Activated naive CD8-positive, alpha-beta T cell treated with anti-CD3 and anti-CD28 coated beads, Interleukin-2, amount 10 ng/mL, durations not matched to agents 7 days and 5 days (primary cell): ENCODE measurements around the gene CORO6. TPM values are rescaled to one million over a fixed set of nuclear protein-coding genes. Genes with fewer than 3 reads are reported as not detected.

Experiments used
- ATAC-seq: fragments of 150-1000 bp; cut with Tn5 transposase; one replicate; pipeline ENCODE4 v1.10.0; 2021; ENCODE audit warnings: low read depth, moderate library complexity
- POLR2A ChIA-PET: fragments of 350-600 bp; sonication (Branson Sonifier 250); formaldehyde crosslinking; loops from one replicate; lab custom pipeline; 2021; ENCODE audit warnings: antibody characterized with exemption; lab: Charles Lee
- DNase-seq: peaks from one replicate; pipeline ENCODE4 v3.0.0; 2021
- H3K27ac Mint-ChIP-seq: one replicate; pipeline ENCODE4 v1.8.0; 2022; ENCODE audit warnings: mild to moderate bottlenecking, mixed read lengths
- H3K27me3 Mint-ChIP-seq: one replicate; pipeline ENCODE4 v1.8.0; 2022; ENCODE audit warnings: mild to moderate bottlenecking, moderate library complexity, mixed read lengths
- H3K36me3 Mint-ChIP-seq: one replicate; pipeline ENCODE4 v1.8.0; 2021; ENCODE audit warnings: mild to moderate bottlenecking, mixed read lengths
- H3K4me1 Mint-ChIP-seq: one replicate; pipeline ENCODE4 v1.8.0; 2021; ENCODE audit warnings: mixed read lengths
- H3K4me3 Mint-ChIP-seq: one replicate; pipeline ENCODE4 v1.8.0; 2022; ENCODE audit warnings: mild to moderate bottlenecking, moderate library complexity, mixed read lengths
- H3K9me3 Mint-ChIP-seq: one replicate; pipeline ENCODE4 v1.8.0; 2021; ENCODE audit warnings: mixed read lengths
- total RNA-seq, 2 experiments: library from RNA; stranded (reverse); gene quantifications; one replicate each; pipeline ENCODE4 v1.2.3, GENCODE V29; 2021

CORO6 gene
- total RNA-seq, 2 experiments from 2014 or later: 8.2 to 9.0 TPM

DNA sequence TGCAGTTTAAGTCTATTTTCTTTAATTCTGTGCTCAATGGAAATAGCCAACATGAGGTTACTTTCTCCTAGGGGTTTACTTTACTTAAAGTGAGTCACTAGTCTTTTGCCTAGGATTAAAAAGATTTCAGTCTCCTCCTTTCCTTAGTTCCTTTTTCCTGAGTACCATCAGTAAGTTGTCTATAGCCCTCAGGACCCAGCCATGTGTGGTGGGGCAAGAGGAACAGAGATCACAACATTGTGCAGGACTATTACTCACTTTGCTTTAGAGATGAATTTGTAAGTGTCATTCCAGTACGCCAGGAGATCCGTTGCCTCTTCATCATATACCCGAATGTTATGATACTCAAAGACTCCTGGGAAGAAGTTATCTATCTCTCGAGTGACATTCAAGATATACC lies 27.7 kb upstream of the CORO6 start:
- Mint-ChIP-seq H3K27ac (no peak overlapping the region), H3K27me3 (no peaks in the 10 kb centered on the region), H3K4me1 (peaks cover 2% of the 10 kb centered on the region), H3K9me3 (no peaks in the 10 kb centered on the region), H3K4me3 (no peak overlapping the region), H3K36me3 (peaks cover 36% of the 10 kb centered on the region)
- DNase-seq (no peak), ATAC-seq (no peak)
- POLR2A ChIA-PET: no interaction called here

DNA sequence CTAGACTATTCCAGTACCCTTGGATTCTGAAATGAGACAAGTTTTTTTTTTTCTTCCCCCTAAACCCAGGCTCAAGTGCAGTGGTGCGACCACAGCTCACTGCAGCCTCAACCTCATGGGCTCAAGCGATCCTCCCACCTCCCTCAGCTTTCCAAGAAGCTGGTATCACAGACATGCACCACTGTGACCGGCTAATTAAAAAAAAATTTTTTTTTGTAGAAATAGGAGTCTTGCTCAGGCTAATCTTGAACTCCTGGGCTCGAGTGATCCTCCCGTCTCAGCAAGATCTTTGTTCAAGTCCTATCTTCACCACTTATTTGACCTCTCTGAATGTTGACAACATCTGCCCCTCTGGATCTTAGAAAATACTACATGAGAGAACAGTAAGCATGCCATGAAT lies 26.6 kb upstream of the CORO6 start:
- DNase-seq (no peak), ATAC-seq (no peak)
- Mint-ChIP-seq H3K27ac (no peak overlapping the region), H3K27me3 (no peaks in the 10 kb centered on the region), H3K36me3 (peaks cover 41% of the 10 kb centered on the region), H3K4me1 (peaks cover 4% of the 10 kb centered on the region), H3K4me3 (no peak overlapping the region), H3K9me3 (no peaks in the 10 kb centered on the region)
- POLR2A ChIA-PET: no interaction called here

DNA sequence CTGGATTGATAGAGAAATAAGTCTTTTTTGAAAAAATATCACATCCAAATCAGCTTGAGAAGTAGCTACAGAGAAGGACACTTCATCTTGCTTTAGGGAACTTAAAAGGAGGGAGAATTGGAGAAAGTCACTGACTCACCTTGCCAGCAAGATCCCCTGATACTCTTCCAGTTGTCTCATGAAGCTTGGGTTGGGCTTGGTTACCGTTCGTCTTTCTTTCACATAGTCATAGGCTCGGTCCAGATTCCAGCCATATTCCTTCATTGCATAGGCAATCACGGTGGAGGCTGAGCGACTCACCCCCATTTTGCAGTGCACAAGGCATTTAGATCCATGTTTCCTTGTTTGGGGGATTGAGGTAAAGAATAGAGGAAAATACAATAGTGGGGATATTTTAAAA lies 25.3 kb upstream of the CORO6 start:
- H3K4me3 Mint-ChIP-seq: no peak overlapping the region
- peaks cover 35% of the 10 kb centered on the region for H3K36me3 Mint-ChIP-seq
- no peaks in the 10 kb centered on the region for H3K9me3 Mint-ChIP-seq
- H3K27me3 Mint-ChIP-seq: no peaks in the 10 kb centered on the region
- POLR2A ChIA-PET: no interaction called here
- no peak for DNase-seq
- H3K27ac Mint-ChIP-seq: no peak overlapping the region
- ATAC-seq: no peak
- peaks cover 4% of the 10 kb centered on the region for H3K4me1 Mint-ChIP-seq

DNA sequence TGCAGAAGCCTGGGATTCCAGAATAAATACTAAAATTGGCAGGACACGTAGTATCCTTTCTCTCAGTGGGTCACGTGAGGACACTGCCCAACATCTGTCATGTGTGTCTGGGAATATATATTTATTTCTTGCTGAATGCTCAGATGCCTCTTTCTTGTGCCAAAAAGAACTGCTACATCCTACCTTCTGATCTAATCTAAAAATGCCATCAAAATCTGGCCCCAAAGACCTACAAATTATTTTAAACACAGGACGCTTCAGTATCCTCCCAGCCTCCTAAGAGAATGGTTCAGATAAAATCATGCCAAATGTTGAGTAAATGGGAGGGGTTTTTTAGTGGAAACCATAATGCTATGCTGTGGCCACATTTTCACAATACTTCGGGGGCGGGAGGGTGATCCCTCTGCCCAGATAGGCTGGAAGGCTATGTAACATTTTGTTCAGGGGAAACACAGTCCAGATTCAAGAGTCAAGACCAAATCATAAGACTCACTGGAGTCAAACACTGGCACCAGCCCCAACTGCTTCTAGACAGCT lies 22.9 kb upstream of the CORO6 start:
- H3K4me1 Mint-ChIP-seq: peaks cover 9% of the 10 kb centered on the region
- no peaks in the 10 kb centered on the region for H3K27me3 Mint-ChIP-seq
- no peak overlapping the region for H3K27ac Mint-ChIP-seq
- H3K36me3 Mint-ChIP-seq: peaks cover 32% of the 10 kb centered on the region
- POLR2A ChIA-PET: no interaction called here
- no peak for DNase-seq
- H3K9me3 Mint-ChIP-seq: no peaks in the 10 kb centered on the region
- ATAC-seq: no peak
- H3K4me3 Mint-ChIP-seq: no peak overlapping the region

DNA sequence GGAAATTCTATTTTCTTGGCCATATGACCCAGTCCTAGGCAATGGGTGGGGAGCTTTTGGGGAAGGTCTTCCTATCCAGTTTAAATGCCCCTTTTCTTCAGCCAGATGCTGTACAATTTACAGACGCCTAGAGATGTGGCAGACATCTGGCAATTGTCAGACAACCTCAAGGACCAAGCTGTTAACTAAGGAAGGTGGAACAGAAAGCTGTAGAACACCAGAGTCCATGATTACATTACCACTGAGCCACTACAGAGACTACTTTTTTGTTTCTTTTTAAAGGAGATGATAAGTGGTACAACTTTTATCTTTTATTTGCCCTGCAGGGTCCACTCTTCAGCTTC lies 21.1 kb upstream of the CORO6 start:
- peaks cover 30% of the 10 kb centered on the region for H3K36me3 Mint-ChIP-seq
- H3K4me3 Mint-ChIP-seq: no peak overlapping the region
- ATAC-seq (no peak), DNase-seq (no peak)
- H3K27me3 Mint-ChIP-seq: no peaks in the 10 kb centered on the region
- POLR2A ChIA-PET: no interaction called here
- H3K27ac Mint-ChIP-seq: no peak overlapping the region
- H3K9me3 Mint-ChIP-seq: no peaks in the 10 kb centered on the region
- H3K4me1 Mint-ChIP-seq: peaks cover 18% of the 10 kb centered on the region

DNA sequence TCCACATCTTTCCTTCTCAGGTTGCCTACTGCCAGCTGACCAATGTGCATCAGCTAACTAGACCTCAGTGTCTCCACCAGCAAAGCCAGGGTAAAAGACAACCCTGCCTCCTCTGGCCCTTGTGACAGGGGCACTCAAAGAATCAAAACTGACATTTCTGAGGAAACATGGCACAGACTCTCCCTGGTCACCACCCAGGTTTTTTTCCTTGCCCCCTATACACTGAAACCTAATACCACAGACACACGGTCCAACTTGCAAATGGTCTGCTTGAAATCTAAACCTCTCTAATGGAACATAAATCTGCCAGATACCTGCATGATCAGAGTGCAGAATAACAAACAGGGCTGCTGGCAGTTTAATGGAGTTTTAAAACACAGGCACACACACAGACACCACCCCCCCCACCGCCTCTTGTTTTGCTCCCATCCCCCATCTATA lies 19.5 kb upstream of the CORO6 start:
- Mint-ChIP-seq H3K4me1 (peaks cover 18% of the 10 kb centered on the region), H3K36me3 (peaks cover 22% of the 10 kb centered on the region), H3K27ac (peak overlapping the region; percentile 32), H3K9me3 (no peaks in the 10 kb centered on the region), H3K27me3 (no peaks in the 10 kb centered on the region), H3K4me3 (no peak overlapping the region)
- POLR2A ChIA-PET: interaction anchor here (0.7 kb wide), 2 partner anchors 11 to 136 kb away, joined by 3 read pairs; no protein-coding TSS in a partner anchor
- ATAC-seq (no peak), DNase-seq (no peak)

DNA sequence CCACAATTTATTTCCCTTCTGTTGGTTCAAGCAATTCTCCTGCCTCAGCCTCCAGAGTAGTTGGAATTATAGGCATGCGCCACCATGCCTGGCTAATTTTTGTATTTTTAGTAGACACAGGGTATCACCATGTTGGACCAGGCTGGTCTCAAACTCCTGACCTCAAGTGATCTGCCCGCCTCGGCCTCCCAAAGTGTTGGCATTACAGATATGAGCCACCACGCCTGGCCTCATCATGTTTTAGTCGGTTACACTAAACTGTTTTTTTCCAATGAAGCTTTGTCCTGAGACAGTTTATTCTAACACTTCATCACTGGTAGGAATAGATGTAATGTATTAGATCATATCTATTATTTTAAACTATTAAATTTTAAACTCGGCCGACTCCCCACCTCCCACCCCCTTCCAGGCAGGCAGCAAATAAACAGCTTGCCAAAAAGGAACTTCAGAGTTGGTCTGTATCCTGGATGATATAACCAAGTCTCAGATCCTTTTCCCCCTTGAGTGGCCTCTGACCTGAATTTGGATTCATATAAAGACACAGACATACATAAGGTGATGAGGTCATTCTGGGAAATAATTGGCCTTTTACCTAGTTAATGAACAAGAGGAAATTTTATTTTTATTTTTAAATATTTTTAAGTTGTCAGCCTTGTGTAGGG lies 18.4 kb upstream of the CORO6 start:
- ATAC-seq: no peak
- Mint-ChIP-seq H3K36me3 (peaks cover 27% of the 10 kb centered on the region), H3K27ac (no peak overlapping the region), H3K27me3 (no peaks in the 10 kb centered on the region), H3K4me3 (no peak overlapping the region), H3K4me1 (peaks cover 18% of the 10 kb centered on the region), H3K9me3 (no peaks in the 10 kb centered on the region)
- no peak for DNase-seq
- POLR2A ChIA-PET: no interaction called here

DNA sequence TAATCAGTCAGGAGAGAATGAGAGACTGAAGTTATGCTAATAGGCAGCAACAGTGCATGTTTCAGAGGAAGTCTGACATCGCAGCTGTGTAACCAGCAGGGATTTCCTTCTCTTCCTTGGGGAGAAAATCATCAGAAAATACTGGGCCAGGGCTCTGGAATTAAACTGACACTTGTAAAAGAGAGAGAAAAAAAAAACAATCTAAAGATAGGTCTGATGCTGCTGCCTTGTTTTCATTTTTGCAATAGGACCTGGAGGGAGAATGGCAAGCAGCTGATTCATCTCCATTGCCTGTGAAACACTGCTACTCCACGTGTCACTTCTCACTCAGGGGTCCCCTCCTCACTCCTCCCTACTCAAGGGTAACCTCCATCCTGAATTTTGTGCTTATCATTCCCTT lies 17.7 kb upstream of the CORO6 start:
- Mint-ChIP-seq H3K4me1 (peaks cover 16% of the 10 kb centered on the region), H3K4me3 (no peak overlapping the region), H3K27ac (peak overlapping the region; percentile 16), H3K36me3 (peaks cover 27% of the 10 kb centered on the region), H3K27me3 (no peaks in the 10 kb centered on the region), H3K9me3 (no peaks in the 10 kb centered on the region)
- POLR2A ChIA-PET: no interaction called here
- ATAC-seq: no peak
- no peak for DNase-seq

DNA sequence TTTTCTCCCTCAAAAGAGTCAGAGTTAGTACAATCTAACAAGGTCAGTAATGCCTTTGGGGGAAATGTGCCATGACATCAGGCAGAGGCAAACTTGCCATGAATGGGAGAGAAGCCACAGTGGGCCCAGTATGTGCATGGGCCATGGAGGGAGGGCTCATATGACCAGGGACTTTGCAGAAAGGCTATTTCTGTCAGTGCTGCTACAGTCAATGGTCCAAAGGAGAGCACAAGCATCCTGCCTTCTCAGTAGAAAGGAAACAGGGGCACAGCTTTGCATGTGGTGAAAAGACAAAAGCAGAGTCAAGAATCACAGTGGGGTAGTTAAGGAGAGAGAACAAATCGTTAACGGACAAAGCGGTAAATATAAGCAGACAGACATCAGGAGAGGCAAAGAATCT lies 11.2 kb upstream of the CORO6 start:
- H3K36me3 Mint-ChIP-seq: peaks cover 34% of the 10 kb centered on the region
- peak overlapping the region; percentile 62 for H3K27ac Mint-ChIP-seq
- POLR2A ChIA-PET: interaction anchor here (1.6 kb wide), 1 partner anchor 16 kb away, joined by 7 read pairs; no protein-coding TSS in a partner anchor
- peak; percentile 83 for ATAC-seq
- peak overlapping the region; percentile 6 for H3K4me3 Mint-ChIP-seq
- H3K4me1 Mint-ChIP-seq: peaks cover 14% of the 10 kb centered on the region
- H3K27me3 Mint-ChIP-seq: no peaks in the 10 kb centered on the region
- no peak for DNase-seq
- no peaks in the 10 kb centered on the region for H3K9me3 Mint-ChIP-seq

DNA sequence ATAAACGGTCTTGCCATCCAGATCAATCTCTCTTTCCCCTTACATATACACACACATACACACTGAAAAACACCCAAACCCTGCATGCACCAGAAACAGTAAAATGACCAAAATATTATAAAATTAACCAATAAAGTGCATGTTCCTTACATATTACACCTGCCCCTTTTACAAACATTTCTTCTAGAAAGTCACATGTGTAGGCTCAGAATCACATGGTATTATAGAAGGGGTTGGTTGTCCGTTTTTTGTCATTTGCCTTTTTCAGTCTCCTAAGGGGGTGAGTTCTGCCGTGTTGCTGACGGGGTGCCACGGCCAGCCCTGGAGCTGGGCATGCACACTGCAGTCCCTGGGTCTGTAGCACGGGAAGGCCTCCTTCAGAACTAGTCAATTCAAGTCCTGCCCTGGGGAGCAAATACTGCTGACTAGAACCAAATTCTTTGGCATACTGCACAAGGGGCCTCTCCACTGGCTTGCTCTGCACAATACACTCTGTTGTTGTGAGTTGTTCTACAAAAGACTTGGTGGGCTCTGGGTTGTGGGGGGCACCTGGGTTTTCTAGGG lies 8.0 kb upstream of the CORO6 start:
- H3K9me3 Mint-ChIP-seq: no peaks in the 10 kb centered on the region
- POLR2A ChIA-PET: interaction anchor here (0.6 kb wide), 1 partner anchor 11 kb away, joined by 3 read pairs; no protein-coding TSS in a partner anchor
- H3K4me3 Mint-ChIP-seq: no peak overlapping the region
- DNase-seq (no peak), ATAC-seq (no peak)
- peaks cover 18% of the 10 kb centered on the region for H3K4me1 Mint-ChIP-seq
- H3K27ac Mint-ChIP-seq: no peak overlapping the region
- no peaks in the 10 kb centered on the region for H3K27me3 Mint-ChIP-seq
- peaks cover 25% of the 10 kb centered on the region for H3K36me3 Mint-ChIP-seq

DNA sequence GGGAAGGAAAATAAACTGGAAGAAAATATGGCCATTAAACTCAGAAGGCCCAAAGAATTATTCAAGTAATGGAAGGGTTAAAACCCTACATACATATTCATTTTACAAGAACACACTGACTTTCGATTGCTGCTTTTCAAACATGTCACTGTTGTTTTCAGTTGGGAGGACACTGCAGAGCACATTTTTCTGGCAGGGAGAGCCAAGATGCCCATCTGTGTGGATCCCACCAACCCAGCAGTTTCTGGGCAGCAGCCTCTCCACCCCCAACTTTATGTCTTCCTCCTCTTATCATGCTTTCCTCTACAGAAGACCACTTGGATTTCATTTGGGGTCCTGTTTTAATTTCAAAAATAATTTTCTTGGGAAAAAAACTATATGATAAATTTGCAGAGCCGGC lies 7.1 kb upstream of the CORO6 start:
- ATAC-seq: no peak
- POLR2A ChIA-PET: no interaction called here
- DNase-seq: no peak
- Mint-ChIP-seq H3K36me3 (peaks cover 22% of the 10 kb centered on the region), H3K27ac (no peak overlapping the region), H3K4me1 (peaks cover 21% of the 10 kb centered on the region), H3K9me3 (no peaks in the 10 kb centered on the region), H3K27me3 (no peaks in the 10 kb centered on the region), H3K4me3 (no peak overlapping the region)

DNA sequence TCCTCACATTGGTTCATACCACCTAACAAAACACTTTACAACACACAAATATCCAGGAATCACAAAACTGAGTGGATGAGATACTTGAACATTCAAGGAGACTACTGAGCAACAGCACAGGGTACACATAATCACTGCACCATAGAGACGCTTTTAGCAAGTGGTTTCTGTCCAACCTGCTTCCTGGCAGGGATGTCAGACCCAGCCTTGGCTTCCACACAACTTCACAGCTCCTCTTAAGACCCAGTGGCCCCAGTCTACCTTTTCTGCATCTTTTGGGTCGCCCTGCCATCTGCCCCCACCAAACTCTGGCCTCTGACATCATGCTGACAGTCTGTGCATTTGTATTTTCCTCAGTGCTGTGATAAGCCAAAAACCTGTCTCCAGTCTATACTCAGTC lies 5.9 kb upstream of the CORO6 start:
- no peak for DNase-seq
- peaks cover 26% of the 10 kb centered on the region for H3K4me1 Mint-ChIP-seq
- no peaks in the 10 kb centered on the region for H3K27me3 Mint-ChIP-seq
- ATAC-seq: no peak
- H3K36me3 Mint-ChIP-seq: peaks cover 15% of the 10 kb centered on the region
- H3K4me3 Mint-ChIP-seq: no peak overlapping the region
- no peaks in the 10 kb centered on the region for H3K9me3 Mint-ChIP-seq
- POLR2A ChIA-PET: no interaction called here
- peak overlapping the region; percentile 5 for H3K27ac Mint-ChIP-seq

DNA sequence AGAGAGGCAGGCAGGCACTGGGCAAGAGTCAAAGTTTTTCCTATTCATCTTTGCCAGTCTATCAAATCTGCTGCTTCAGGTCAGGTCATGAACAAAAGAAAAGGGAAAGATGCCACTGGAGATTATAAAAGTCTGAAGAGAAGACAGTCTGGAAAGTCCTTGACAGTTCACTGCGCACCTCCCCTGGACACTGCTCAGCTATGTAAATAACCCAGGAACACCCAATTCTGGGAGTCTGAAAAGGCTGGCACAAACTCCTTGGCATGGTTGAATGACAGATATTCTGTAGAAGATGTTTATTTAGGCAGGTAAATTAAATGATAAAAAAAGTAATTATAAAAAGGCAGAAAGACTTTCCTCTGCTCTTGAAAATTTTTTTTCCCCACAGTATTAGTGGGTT lies 5.2 kb upstream of the CORO6 start:
- ATAC-seq (no peak), DNase-seq (no peak)
- no peaks in the 10 kb centered on the region for H3K9me3 Mint-ChIP-seq
- peaks cover 15% of the 10 kb centered on the region for H3K36me3 Mint-ChIP-seq
- H3K4me3 Mint-ChIP-seq: no peak overlapping the region
- H3K27me3 Mint-ChIP-seq: no peaks in the 10 kb centered on the region
- POLR2A ChIA-PET: no interaction called here
- no peak overlapping the region for H3K27ac Mint-ChIP-seq
- peaks cover 27% of the 10 kb centered on the region for H3K4me1 Mint-ChIP-seq
